ENCODE results near the gene MRPL21.

Gene MRPL21

DNA sequence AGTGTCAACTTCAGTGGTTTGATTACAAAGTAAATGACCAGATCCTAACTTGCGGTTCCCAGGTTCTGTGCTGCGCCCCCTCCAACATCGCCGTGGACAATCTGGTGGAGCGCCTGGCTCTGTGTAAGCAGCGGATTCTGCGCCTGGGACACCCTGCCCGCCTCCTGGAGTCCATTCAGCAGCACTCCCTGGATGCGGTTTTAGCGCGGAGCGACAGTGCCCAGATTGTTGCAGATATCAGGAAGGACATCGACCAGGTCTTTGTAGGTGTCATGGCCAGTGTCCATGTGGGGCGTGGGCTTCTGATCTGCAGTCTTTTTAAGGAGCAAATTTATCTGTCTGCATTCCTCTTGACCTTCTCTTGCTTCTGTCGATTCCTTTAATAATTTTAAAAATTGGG, 11.1 kb upstream of the MRPL21 start:
- no peak overlapping the region for H3K4me3 ChIP-seq (ENCODE audit: low read depth, low read length)
- no peak for DNase-seq (ENCODE audit: low read depth)
- TF ChIP-seq, protein P1, sequence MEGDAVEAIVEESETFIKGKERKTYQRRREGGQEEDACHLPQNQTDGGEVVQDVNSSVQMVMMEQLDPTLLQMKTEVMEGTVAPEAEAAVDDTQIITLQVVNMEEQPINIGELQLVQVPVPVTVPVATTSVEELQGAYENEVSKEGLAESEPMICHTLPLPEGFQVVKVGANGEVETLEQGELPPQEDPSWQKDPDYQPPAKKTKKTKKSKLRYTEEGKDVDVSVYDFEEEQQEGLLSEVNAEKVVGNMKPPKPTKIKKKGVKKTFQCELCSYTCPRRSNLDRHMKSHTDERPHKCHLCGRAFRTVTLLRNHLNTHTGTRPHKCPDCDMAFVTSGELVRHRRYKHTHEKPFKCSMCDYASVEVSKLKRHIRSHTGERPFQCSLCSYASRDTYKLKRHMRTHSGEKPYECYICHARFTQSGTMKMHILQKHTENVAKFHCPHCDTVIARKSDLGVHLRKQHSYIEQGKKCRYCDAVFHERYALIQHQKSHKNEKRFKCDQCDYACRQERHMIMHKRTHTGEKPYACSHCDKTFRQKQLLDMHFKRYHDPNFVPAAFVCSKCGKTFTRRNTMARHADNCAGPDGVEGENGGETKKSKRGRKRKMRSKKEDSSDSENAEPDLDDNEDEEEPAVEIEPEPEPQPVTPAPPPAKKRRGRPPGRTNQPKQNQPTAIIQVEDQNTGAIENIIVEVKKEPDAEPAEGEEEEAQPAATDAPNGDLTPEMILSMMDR (IDR thresholded peaks at IDR 0.05; ENCODE audit: low read depth, low read length, missing control alignments), result no peak
- in situ Hi-C loops (cut with HindIII; ENCODE audit: low sequenced_read_pairs), result loop anchor here (25.0 kb wide), 1 partner anchor 277 kb away; no protein-coding TSS in a partner anchor

DNA sequence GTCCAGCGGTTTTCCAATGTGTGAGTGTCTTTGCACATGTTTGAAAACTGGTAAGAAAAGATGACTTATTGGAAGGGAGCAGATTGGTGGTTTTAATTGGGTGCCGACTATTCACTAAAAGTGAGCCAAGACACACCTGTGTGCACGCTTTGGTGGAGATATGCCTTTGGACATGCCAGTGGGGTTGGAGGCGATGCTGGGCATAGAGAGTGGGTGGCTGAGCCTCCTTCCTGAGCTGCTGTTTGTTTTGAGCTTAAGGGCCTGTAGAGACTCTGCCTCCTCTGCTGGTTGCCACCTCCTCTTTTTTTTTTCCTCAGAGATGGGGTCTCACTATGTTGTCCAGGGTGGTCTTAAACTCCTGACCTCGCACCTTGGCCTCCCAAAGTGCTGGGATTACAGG, 9.6 kb upstream of the MRPL21 start:
- no peak for DNase-seq (ENCODE audit: low read depth)
- H3K4me3 ChIP-seq (ENCODE audit: low read depth, low read length), result no peak overlapping the region
- TF ChIP-seq, protein P1 (IDR thresholded peaks at IDR 0.05; ENCODE audit: low read depth, low read length, missing control alignments), result no peak
- in situ Hi-C loops (cut with HindIII; ENCODE audit: low sequenced_read_pairs), result loop anchor here (25.0 kb wide), 1 partner anchor 276 kb away; no protein-coding TSS in a partner anchor

DNA sequence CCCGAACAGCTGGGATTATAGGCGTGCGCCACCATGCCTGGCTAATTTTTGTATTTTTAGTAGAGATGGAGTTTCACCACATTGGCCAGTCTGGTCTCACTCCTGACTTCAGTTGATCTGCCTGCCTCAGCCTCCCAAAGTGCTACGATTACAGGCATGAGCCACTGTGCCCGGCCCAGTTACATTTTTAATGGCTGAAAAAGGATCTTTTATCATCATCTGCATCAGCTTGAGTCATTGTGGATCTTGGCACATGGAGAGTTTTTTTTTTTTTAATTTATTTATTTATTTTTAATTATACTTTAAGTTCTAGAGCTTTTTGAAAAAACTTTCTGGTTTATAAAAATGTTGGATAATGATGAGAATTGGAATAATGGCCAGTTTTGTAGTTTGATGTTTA, 8.6 kb upstream of the MRPL21 start:
- no peak for DNase-seq (ENCODE audit: low read depth)
- TF ChIP-seq, protein P1 (IDR thresholded peaks at IDR 0.05; ENCODE audit: low read depth, low read length, missing control alignments), result no peak
- in situ Hi-C loops (cut with HindIII; ENCODE audit: low sequenced_read_pairs), result loop anchor here (25.0 kb wide), 1 partner anchor 275 kb away; no protein-coding TSS in a partner anchor
- H3K4me3 ChIP-seq (ENCODE audit: low read depth, low read length), result no peak overlapping the region

DNA sequence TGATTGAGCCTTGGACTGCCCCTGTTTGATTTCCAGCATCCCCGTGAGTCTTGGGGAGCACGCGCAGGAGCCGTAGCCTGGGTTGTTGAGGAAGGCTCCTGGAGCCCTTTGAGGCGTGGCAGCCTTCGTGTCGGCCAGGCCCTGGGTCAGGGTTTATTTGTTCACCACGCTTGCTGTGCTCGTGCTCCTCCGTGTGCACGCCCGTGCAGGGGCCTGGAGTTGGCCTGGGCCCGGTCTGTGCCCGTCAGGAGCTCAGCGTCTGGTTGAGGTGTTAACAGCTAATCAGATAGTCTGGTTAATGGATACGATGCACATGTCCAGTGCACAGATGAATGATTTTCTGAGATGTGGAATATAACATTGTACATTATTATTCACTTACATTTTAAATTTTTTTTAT, 8.1 kb upstream of the MRPL21 start:
- no peak overlapping the region for H3K4me3 ChIP-seq (ENCODE audit: low read depth, low read length)

DNA sequence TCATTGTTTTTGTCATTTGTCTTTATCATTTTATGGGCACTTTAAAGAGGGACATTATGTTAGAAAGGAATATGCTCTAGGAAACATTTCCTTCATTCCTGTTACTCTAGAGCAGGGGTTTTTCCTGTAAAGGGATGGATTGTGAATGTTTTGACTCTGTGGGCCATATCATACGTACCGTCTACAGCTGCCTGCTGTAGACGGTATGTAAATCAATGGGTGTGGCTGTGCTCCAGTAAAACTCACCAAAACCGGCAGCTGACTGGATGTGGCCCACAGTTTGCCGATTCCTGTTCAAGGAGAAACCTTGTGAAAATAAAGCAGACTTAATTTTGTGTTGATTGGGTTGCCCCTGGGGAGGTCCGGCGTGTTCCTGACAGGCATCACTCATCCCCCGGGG, 7.3 kb upstream of the MRPL21 start:
- TF ChIP-seq, protein P1 (IDR thresholded peaks at IDR 0.05; ENCODE audit: low read depth, low read length, missing control alignments), result no peak
- in situ Hi-C loops (cut with HindIII; ENCODE audit: low sequenced_read_pairs), result loop anchor here (25.0 kb wide), 1 partner anchor 274 kb away; no protein-coding TSS in a partner anchor
- DNase-seq (ENCODE audit: low read depth), result no peak

More for the DNA sequence above, 8.1 kb upstream of the MRPL21 start:
- TF ChIP-seq, protein P1 (IDR thresholded peaks at IDR 0.05; ENCODE audit: low read depth, low read length, missing control alignments), result no peak
- in situ Hi-C loops (cut with HindIII; ENCODE audit: low sequenced_read_pairs), result loop anchor here (25.0 kb wide), 1 partner anchor 274 kb away; no protein-coding TSS in a partner anchor
- DNase-seq (ENCODE audit: low read depth), result no peak

DNA sequence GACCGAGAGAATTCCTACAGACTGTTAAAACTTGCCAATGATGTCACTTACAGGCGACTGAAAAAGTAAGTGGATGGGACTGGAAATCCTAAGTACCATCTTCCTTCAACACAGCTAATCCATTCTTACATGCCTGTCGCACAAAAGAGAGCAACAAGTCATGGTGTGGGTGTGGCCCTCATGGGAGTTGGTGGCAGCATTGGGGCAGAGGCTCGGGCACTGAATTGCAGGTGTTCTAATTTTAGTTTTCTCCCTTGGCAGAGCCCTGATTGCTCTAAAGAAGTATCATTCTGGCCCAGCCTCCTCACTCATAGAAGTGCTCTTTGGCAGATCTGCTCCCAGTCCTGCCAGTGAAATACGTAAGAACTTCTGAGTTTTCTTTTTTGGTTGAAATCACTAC, 4.6 kb upstream of the MRPL21 start:
- H3K4me3 ChIP-seq (ENCODE audit: low read depth, low read length), result no peak overlapping the region
- in situ Hi-C loops (cut with HindIII; ENCODE audit: low sequenced_read_pairs), result loop anchor here (25.0 kb wide), 1 partner anchor 271 kb away; no protein-coding TSS in a partner anchor
- DNase-seq (ENCODE audit: low read depth), result no peak
- TF ChIP-seq, protein P1 (IDR thresholded peaks at IDR 0.05; ENCODE audit: low read depth, low read length, missing control alignments), result no peak

More for the DNA sequence above, 7.3 kb upstream of the MRPL21 start:
- no peak overlapping the region for H3K4me3 ChIP-seq (ENCODE audit: low read depth, low read length)
